ENCODE data around the gene TRIM17.

- TF ChIP-seq CTCF (conservative IDR thresholded peaks at IDR 0.05) (no peak), EZH2 (IDR thresholded peaks at IDR 0.05; ENCODE audit: low read depth) (no peak)
Measured at GRCh38 chr1:228408041-228408868, 8.4 kb downstream of the TRIM17 start.
